DND-41 (cell line): ENCODE data around the gene LRRC52.

Source experiments
- ATAC-seq: fragments of 200-7000 bp; cut with Tn5 transposase; 3 replicates; pipeline ENCODE4 v1.9.1; 2021; ENCODE audit warnings: low read depth; ENCODE audit not compliant: insufficient read depth
- DNase-seq: peaks from one replicate; pipeline ENCODE4 v3.0.0-alpha.2; 2020
- H2AFZ ChIP-seq: 2 replicates; pipeline ENCODE4 v1.6.0; 2012; ENCODE audit warnings: low read depth, low read length
- H3K27ac ChIP-seq: 2 replicates; pipeline ENCODE4 v1.5.1; 2012; ENCODE audit warnings: low read length, inconsistent platforms
- H3K27me3 ChIP-seq: fragments of 200-600 bp; sonication (generic); 2 replicates; pipeline ENCODE4 v1.6.0; 2012; ENCODE audit warnings: low read length, mild to moderate bottlenecking, inconsistent platforms; ENCODE audit not compliant: insufficient read depth, poor library complexity
- H3K36me3 ChIP-seq: 2 replicates; pipeline ENCODE4 v1.5.1; 2012; ENCODE audit warnings: low read length, inconsistent platforms; ENCODE audit not compliant: insufficient read depth
- H3K4me1 ChIP-seq: 2 replicates; pipeline ENCODE4 v1.5.1; 2012; ENCODE audit warnings: mild to moderate bottlenecking, low read length; ENCODE audit not compliant: insufficient read depth
- H3K4me2 ChIP-seq: 2 replicates; pipeline ENCODE4 v1.6.0; 2012; ENCODE audit warnings: mild to moderate bottlenecking, moderate library complexity, low read length, inconsistent platforms; ENCODE audit not compliant: insufficient read depth
- H3K4me3 ChIP-seq, 2 experiments: fragments of 200-600 bp in 1 of 2; shearing (Covaris generic) in 1 of 2; 2 replicates each; pipeline ENCODE4 v1.5.1; 2012 to 2016; ENCODE audit warnings: inconsistent platforms in 2 of 2, low read length in 2 of 2, mild to moderate bottlenecking in 2 of 2, low read depth in 1 of 2, moderate library complexity in 1 of 2
- H3K79me2 ChIP-seq: 2 replicates; pipeline ENCODE4 v1.6.0; 2012; ENCODE audit warnings: low read length, inconsistent platforms; ENCODE audit not compliant: insufficient read depth
- H3K9ac ChIP-seq: 2 replicates; pipeline ENCODE4 v1.6.0; 2012; ENCODE audit warnings: low read depth, mild to moderate bottlenecking, inconsistent platforms, low read length, moderate library complexity
- H3K9me3 ChIP-seq: 2 replicates; pipeline ENCODE4 v1.5.1; 2012; ENCODE audit warnings: low read length, moderate library complexity, mild to moderate bottlenecking, inconsistent platforms; ENCODE audit not compliant: insufficient read depth, severe bottlenecking
- H4K20me1 ChIP-seq: 2 replicates; pipeline ENCODE4 v1.6.0; 2012; ENCODE audit warnings: low read length; ENCODE audit not compliant: insufficient read depth
- CTCF ChIP-seq: IDR thresholded peaks from 2 replicates; pipeline ENCODE4 v1.5.1; 2012; ENCODE audit warnings: borderline replicate concordance, low read length, moderate library complexity, mild to moderate bottlenecking; ENCODE audit not compliant: poor library complexity, severe bottlenecking; ENCODE audit errors: extremely low read depth
- EZH2 ChIP-seq: IDR thresholded peaks from 3 replicates; pipeline ENCODE4 v1.6.1; 2012; ENCODE audit warnings: borderline replicate concordance, low read depth, mild to moderate bottlenecking, moderate library complexity, low read length, inconsistent platforms; ENCODE audit not compliant: severe bottlenecking

The LRRC52 gene

DNA sequence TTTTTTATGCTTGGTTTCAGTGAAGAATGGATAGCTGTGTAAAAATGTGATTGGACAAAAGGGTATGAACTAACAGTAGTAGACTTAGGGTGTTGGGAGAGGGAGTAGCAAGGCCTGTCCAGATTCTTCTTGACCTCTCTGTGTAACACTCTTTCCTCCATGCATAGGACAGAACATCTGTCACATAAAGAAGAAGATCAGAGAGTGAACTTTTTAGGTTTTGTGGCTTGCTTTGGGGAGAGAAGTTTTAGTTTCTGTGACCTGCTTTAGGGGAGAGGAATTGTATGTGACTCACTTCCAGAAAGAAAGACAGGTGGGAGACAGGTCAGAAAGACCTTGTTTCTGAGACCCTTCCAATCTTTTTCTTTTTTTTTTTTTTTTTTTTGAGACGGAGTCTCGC lies 27.3 kb upstream of the LRRC52 start:
- Histone ChIP-seq H3K4me3 (no peak overlapping the region), H3K36me3 (no peaks in the 10 kb centered on the region), H4K20me1 (no peaks in the 10 kb centered on the region), H3K9me3 (no peaks in the 10 kb centered on the region), H3K4me1 (no peaks in the 10 kb centered on the region), H3K79me2 (no peaks in the 10 kb centered on the region), H2AFZ (no peak overlapping the region), H3K4me2 (no peak overlapping the region), H3K27ac (no peak overlapping the region), H3K9ac (no peak overlapping the region), H3K27me3 (peaks cover 5% of the 10 kb centered on the region)
- TF ChIP-seq EZH2 (no peak), CTCF (no peak)
- ATAC-seq (no peak), DNase-seq (no peak)

DNA sequence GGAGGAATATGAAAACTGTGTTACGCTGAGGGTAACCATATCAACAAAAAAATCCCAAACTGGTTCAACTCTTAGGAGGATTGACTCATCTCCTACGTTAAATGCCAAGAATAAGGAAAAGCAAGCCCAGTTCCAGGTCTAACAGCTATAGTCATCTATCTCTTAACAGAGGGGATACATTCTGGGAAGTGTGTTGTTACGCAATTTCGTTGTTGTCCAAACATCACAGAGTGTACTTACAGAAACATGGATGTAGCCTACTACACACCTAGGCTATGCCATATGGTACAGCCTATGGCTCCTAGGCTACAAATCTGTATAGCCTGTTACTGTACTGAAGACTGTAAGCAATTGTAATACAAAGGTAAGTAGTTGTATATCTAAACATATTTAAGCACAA lies 23.2 kb upstream of the LRRC52 start:
- no peaks in the 10 kb centered on the region for H3K79me2 ChIP-seq
- ATAC-seq, result no peak

DNA sequence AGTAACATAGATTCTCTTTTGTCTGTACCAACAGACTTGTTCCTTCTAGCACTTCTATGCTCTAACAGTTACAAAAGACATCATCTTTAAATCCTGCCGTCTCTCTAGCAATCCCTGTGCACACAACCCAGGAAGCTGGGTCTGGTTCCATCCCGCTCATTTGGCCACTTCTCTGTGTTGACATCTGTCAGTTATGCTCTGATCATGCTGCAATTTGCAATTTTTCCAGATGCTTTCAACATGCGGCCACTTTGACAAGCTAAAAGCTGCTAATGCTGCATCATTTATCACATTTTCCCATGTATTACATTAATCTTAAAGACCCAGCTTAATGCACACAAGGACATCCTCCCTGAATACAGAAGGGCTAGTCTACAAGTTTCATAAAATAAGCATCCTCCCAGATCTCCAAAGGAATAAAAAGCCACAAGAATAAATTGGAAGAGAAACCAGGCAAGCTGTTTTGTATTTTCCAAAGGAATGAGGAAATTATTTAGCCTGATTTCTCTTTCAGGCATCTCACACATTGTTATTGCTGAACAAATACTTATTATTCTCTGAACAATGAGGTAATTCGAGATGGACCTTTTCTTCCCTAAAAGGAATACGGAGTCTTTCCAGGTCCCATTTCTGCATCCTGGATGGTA lies 19.0 kb upstream of the LRRC52 start:
- DNase-seq (no peak), ATAC-seq (no peak)
- Histone ChIP-seq H3K27me3 (no peaks in the 10 kb centered on the region), H4K20me1 (no peaks in the 10 kb centered on the region), H3K79me2 (no peaks in the 10 kb centered on the region), H3K9ac (no peak overlapping the region), H3K4me1 (no peaks in the 10 kb centered on the region), H3K4me3 (no peak overlapping the region), H3K27ac (no peak overlapping the region), H3K36me3 (no peaks in the 10 kb centered on the region), H2AFZ (no peak overlapping the region), H3K9me3 (no peaks in the 10 kb centered on the region), H3K4me2 (no peak overlapping the region)
- TF ChIP-seq CTCF (no peak), EZH2 (no peak)

More for the DNA sequence above, 23.2 kb upstream of the LRRC52 start:
- Histone ChIP-seq H3K9ac (no peak overlapping the region), H3K27ac (no peak overlapping the region), H3K4me1 (no peaks in the 10 kb centered on the region), H3K9me3 (no peaks in the 10 kb centered on the region), H3K4me2 (no peak overlapping the region), H4K20me1 (no peaks in the 10 kb centered on the region), H3K36me3 (no peaks in the 10 kb centered on the region), H3K4me3 (no peak overlapping the region), H2AFZ (no peak overlapping the region), H3K27me3 (no peaks in the 10 kb centered on the region)
- no peak for DNase-seq
- TF ChIP-seq CTCF (no peak), EZH2 (no peak)
